HepG2 (cell line): ENCODE results near the gene CEBPG. TPM values are rescaled to one million over a fixed set of nuclear protein-coding genes. Genes with fewer than 3 reads are reported as not detected.

Source experiments
- DNMT1 ChIP-seq: sonication (generic); formaldehyde crosslinking; IDR thresholded peaks from 2 replicates; pipeline ENCODE4 v1.5.1; 2020; ENCODE audit warnings: mild to moderate bottlenecking, missing genetic modification reagents
- HOXD1 ChIP-seq: sonication (generic); formaldehyde crosslinking; IDR thresholded peaks from 2 replicates; pipeline ENCODE4 v1.5.0; 2020; ENCODE audit warnings: missing genetic modification reagents
- MAFF ChIP-seq: IDR thresholded peaks from 2 replicates; pipeline ENCODE4 v1.6.1; 2011; ENCODE audit warnings: low read depth, low read length, improper control_type of control experiment
- NFATC3 ChIP-seq: sonication (generic); formaldehyde crosslinking; IDR thresholded peaks from 2 replicates; pipeline ENCODE4 v1.5.1; 2020; ENCODE audit warnings: mild to moderate bottlenecking, missing genetic modification reagents
- RBM22 ChIP-seq: fragments of 200-400 bp; formaldehyde crosslinking; optimal IDR thresholded peaks from 2 replicates; pipeline ENCODE3; 2017; ENCODE audit warnings: mild to moderate bottlenecking, low read length, moderate library complexity
- RBM39 ChIP-seq: fragments of 200-400 bp; formaldehyde crosslinking; IDR thresholded peaks from one replicate; pipeline ENCODE4 v1.6.1; 2018; ENCODE audit warnings: antibody characterized with exemption, mild to moderate bottlenecking, low read depth, low read length; ENCODE audit not compliant: poor library complexity, severe bottlenecking
- RELA ChIP-seq: sonication (generic); formaldehyde crosslinking; IDR thresholded peaks from 2 replicates; pipeline ENCODE4 v1.4.0; 2020; ENCODE audit warnings: missing genetic modification reagents
- SP2 ChIP-seq: sonication (generic); formaldehyde crosslinking; IDR thresholded peaks from 2 replicates; pipeline ENCODE4 v1.5.1; 2020; ENCODE audit warnings: mild to moderate bottlenecking, missing genetic modification reagents
- WIZ ChIP-seq: sonication (generic); formaldehyde crosslinking; IDR thresholded peaks from 2 replicates; pipeline ENCODE4 v1.5.1; 2020; ENCODE audit warnings: mild to moderate bottlenecking, missing genetic modification reagents
- ZNF318 ChIP-seq: sonication (generic); formaldehyde crosslinking; IDR thresholded peaks from 2 replicates; pipeline ENCODE4 v1.4.0; 2020; ENCODE audit warnings: mild to moderate bottlenecking, missing genetic modification reagents
- ZNF709 ChIP-seq: sonication (generic); formaldehyde crosslinking; IDR thresholded peaks from 2 replicates; pipeline ENCODE4 v1.5.0; 2020; ENCODE audit warnings: mild to moderate bottlenecking, missing genetic modification reagents
- ZNF781 ChIP-seq: sonication (generic); formaldehyde crosslinking; IDR thresholded peaks from 2 replicates; pipeline ENCODE4 v1.5.1; 2020; ENCODE audit warnings: borderline replicate concordance, mild to moderate bottlenecking, missing genetic modification reagents; ENCODE audit errors: not compliant biosample characterization
- polyA plus RNA-seq, 8 experiments: library from polyadenylated mRNA; depleted of rRNA in 3 of 8; stranded (reverse) in 7 of 8; unstranded in 1 of 8; fragments of >200 nt; fragmentation: Illumina TruSeq in 4 of 8; extraction: Trizol in 4 of 8; gene quantifications; 2 replicates each; pipeline versions ENCODE4 v1.2.1 to v1.2.3, GENCODE V29; 2011 to 2016; ENCODE audit warnings: low read depth in 4 of 8, missing spikeins in 1 of 8, mixed read lengths in 1 of 8; ENCODE audit not compliant: insufficient read depth in 1 of 8
- total RNA-seq, 5 experiments: library from RNA; depleted of rRNA; stranded (reverse); fragments of >200 nt; fragmentation: Illumina TruSeq; extraction: Trizol; gene quantifications; 2 replicates each; pipeline ENCODE4 v1.2.3, GENCODE V29; 2016; ENCODE audit warnings: low read depth in 1 of 5
- TF ChIP-seq, protein P1 (sequence below): sonication (generic); formaldehyde crosslinking; IDR thresholded peaks from 2 replicates; pipeline ENCODE4 v1.4.0; 2020; ENCODE audit warnings: missing genetic modification reagents
- TF ChIP-seq, protein P2 (sequence below): sonication (generic); formaldehyde crosslinking; conservative IDR thresholded peaks from 2 replicates; pipeline ENCODE4 v1.8.1; 2023; ENCODE audit warnings: missing genetic modification reagents
- TF ChIP-seq, protein P3 (sequence below): sonication (generic); formaldehyde crosslinking; IDR thresholded peaks from 2 replicates; pipeline ENCODE4 v1.5.0; 2020; ENCODE audit warnings: missing genetic modification reagents

CEBPG gene
- total and polyA plus RNA-seq, 2 of the 13 experiments (the other 11 are each of a cell fraction or from before 2014, with no cell fraction given): 25.7 to 34.3 TPM

- TF ChIP-seq, protein P1, sequence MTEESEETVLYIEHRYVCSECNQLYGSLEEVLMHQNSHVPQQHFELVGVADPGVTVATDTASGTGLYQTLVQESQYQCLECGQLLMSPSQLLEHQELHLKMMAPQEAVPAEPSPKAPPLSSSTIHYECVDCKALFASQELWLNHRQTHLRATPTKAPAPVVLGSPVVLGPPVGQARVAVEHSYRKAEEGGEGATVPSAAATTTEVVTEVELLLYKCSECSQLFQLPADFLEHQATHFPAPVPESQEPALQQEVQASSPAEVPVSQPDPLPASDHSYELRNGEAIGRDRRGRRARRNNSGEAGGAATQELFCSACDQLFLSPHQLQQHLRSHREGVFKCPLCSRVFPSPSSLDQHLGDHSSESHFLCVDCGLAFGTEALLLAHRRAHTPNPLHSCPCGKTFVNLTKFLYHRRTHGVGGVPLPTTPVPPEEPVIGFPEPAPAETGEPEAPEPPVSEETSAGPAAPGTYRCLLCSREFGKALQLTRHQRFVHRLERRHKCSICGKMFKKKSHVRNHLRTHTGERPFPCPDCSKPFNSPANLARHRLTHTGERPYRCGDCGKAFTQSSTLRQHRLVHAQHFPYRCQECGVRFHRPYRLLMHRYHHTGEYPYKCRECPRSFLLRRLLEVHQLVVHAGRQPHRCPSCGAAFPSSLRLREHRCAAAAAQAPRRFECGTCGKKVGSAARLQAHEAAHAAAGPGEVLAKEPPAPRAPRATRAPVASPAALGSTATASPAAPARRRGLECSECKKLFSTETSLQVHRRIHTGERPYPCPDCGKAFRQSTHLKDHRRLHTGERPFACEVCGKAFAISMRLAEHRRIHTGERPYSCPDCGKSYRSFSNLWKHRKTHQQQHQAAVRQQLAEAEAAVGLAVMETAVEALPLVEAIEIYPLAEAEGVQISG (CRISPR knock-in tag): peak; percentile 95
- TF ChIP-seq RBM39: peak; percentile 29
- TF ChIP-seq DNMT1: peak; percentile 91; the same call in 1 of the 2 replicates
- TF ChIP-seq RBM22: no peak
- no peak for TF ChIP-seq RELA (CRISPR knock-in tag)
- TF ChIP-seq WIZ (CRISPR knock-in tag): peak; percentile 90
- TF ChIP-seq ZNF318 (CRISPR knock-in tag): 0 out of 2 replicates have a peak, but pooled peaks have one; percentile 85
- peak; percentile 98 for TF ChIP-seq ZNF781
- TF ChIP-seq HOXD1: peak; percentile 78
- TF ChIP-seq, protein P2, sequence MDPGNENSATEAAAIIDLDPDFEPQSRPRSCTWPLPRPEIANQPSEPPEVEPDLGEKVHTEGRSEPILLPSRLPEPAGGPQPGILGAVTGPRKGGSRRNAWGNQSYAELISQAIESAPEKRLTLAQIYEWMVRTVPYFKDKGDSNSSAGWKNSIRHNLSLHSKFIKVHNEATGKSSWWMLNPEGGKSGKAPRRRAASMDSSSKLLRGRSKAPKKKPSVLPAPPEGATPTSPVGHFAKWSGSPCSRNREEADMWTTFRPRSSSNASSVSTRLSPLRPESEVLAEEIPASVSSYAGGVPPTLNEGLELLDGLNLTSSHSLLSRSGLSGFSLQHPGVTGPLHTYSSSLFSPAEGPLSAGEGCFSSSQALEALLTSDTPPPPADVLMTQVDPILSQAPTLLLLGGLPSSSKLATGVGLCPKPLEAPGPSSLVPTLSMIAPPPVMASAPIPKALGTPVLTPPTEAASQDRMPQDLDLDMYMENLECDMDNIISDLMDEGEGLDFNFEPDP: peak; percentile 96; the same call in 1 of the 2 replicates
- peak; percentile 99 for TF ChIP-seq ZNF709
- TF ChIP-seq MAFF: no peak
- peak; percentile 44 for TF ChIP-seq SP2
- TF ChIP-seq, protein P3, sequence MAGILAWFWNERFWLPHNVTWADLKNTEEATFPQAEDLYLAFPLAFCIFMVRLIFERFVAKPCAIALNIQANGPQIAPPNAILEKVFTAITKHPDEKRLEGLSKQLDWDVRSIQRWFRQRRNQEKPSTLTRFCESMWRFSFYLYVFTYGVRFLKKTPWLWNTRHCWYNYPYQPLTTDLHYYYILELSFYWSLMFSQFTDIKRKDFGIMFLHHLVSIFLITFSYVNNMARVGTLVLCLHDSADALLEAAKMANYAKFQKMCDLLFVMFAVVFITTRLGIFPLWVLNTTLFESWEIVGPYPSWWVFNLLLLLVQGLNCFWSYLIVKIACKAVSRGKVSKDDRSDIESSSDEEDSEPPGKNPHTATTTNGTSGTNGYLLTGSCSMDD (CRISPR knock-in tag): peak; percentile 90
- peak; percentile 98; the same call in 1 of the 2 replicates for TF ChIP-seq NFATC3 (CRISPR knock-in tag)
Observed at GRCh38 chr19:33403221-33403972, 29.9 kb downstream of the CEBPG start (continued).
